Thoracic aorta (tissue), 2 donors: ENCODE data around the gene ADGRE1. TPM values are rescaled to one million over a fixed set of nuclear protein-coding genes. Genes with fewer than 3 reads are reported as not detected.

Experiments
- ATAC-seq: fragments of 150-250 bp; one replicate; pipeline ENCODE4 v1.8.0; 2017; ENCODE audit warnings: low read depth; ENCODE audit not compliant: insufficient number of reproducible peaks, low FRiP score
- DNase-seq: peaks from one replicate; pipeline ENCODE4 v3.0.0-alpha.2; 2020; ENCODE audit warnings: low spot score
- H3K27ac ChIP-seq, 2 donors: fragments of 200-600 bp; sonication (generic); 1 replicate in 1 of 2; 2 replicates in 1 of 2; pipeline ENCODE4 v1.5.1; 2016; ENCODE audit warnings: mild to moderate bottlenecking in 2 of 2, moderate library complexity in 2 of 2
- H3K27me3 ChIP-seq: fragments of 200-600 bp; sonication (generic); replicated peaks from 2 replicates; pipeline ENCODE4 v1.6.0; 2016; ENCODE audit warnings: mild to moderate bottlenecking; ENCODE audit not compliant: insufficient read depth
- H3K36me3 ChIP-seq: fragments of 200-600 bp; sonication (generic); one replicate; pipeline ENCODE4 v1.5.1; 2016
- H3K4me1 ChIP-seq, 2 donors: fragments of 200-600 bp; sonication (generic); 1 replicate in 1 of 2; 2 replicates in 1 of 2; pipeline versions ENCODE4 v1.5.1 to v1.6.0; 2016; ENCODE audit warnings: low read depth in 2 of 2, mild to moderate bottlenecking in 1 of 2; ENCODE audit not compliant: control insufficient read depth in 1 of 2
- H3K4me3 ChIP-seq: fragments of 200-600 bp; sonication (generic); 2 replicates; pipeline ENCODE4 v1.5.1; 2016; ENCODE audit warnings: mild to moderate bottlenecking
- H3K9me3 ChIP-seq: fragments of 200-600 bp; sonication (generic); 2 replicates; pipeline ENCODE4 v1.5.1; 2016
- CTCF ChIP-seq: fragments of 200-600 bp; sonication (generic); IDR thresholded peaks from one replicate; pipeline ENCODE4 v1.5.1; 2019; ENCODE audit warnings: antibody characterized with exemption
- total RNA-seq, 2 donors: library from RNA; depleted of rRNA; stranded (reverse); fragments of >200 nt; gene quantifications; one replicate each; pipeline versions ENCODE4 v1.1.0 to v1.2.3, GENCODE V29; 2016

The ADGRE1 gene
- total RNA-seq, 2 donors from 2014 or later = 0.41 to 0.42 TPM

GRCh38 chr19:6873708-6874431, 13.5 kb upstream of the ADGRE1 start:
- Histone ChIP-seq H3K27me3 (no peaks in the 10 kb centered on the region), H3K27ac (no peak overlapping the region), H3K9me3 (no peaks in the 10 kb centered on the region), H3K4me3 (no peak overlapping the region), H3K4me1 (no peaks in the 10 kb centered on the region), H3K36me3 (no peaks in the 10 kb centered on the region)
- no peak for ATAC-seq
- DNase-seq = no peak
- no peak for TF ChIP-seq CTCF

- no peak for DNase-seq
- Histone ChIP-seq H3K27me3 (no peaks in the 10 kb centered on the region), H3K27ac (no peak overlapping the region), H3K36me3 (no peaks in the 10 kb centered on the region), H3K4me3 (no peak overlapping the region), H3K4me1 (no peaks in the 10 kb centered on the region), H3K9me3 (no peaks in the 10 kb centered on the region)
- ATAC-seq = no peak
- TF ChIP-seq CTCF = no peak
Measured at GRCh38 chr19:6875218-6875617, 12.2 kb upstream of the ADGRE1 start.

GRCh38 chr19:6876748-6877147, 10.6 kb upstream of the ADGRE1 start:
- Histone ChIP-seq H3K27ac (no peak overlapping the region), H3K27me3 (no peaks in the 10 kb centered on the region), H3K36me3 (no peaks in the 10 kb centered on the region), H3K9me3 (no peaks in the 10 kb centered on the region), H3K4me3 (no peak overlapping the region), H3K4me1 (no peaks in the 10 kb centered on the region)
- ATAC-seq = no peak
- no peak for DNase-seq
- TF ChIP-seq CTCF = no peak

- H3K4me3 ChIP-seq = no peak overlapping the region
- ATAC-seq (no peak), DNase-seq (no peak)
- H3K27ac ChIP-seq = no peak overlapping the region
- no peaks in the 10 kb centered on the region for H3K36me3 ChIP-seq
- no peaks in the 10 kb centered on the region for H3K4me1 ChIP-seq
- H3K9me3 ChIP-seq = no peaks in the 10 kb centered on the region
- H3K27me3 ChIP-seq = no peaks in the 10 kb centered on the region
- TF ChIP-seq CTCF = no peak
Measured at GRCh38 chr19:6877766-6878165, 9.6 kb upstream of the ADGRE1 start.

GRCh38 chr19:6886277-6886897, 992 bp upstream of the ADGRE1 start:
- no peaks in the 10 kb centered on the region for H3K27me3 ChIP-seq
- H3K4me3 ChIP-seq = no peak overlapping the region
- no peak overlapping the region for H3K27ac ChIP-seq
- no peaks in the 10 kb centered on the region for H3K4me1 ChIP-seq
- no peaks in the 10 kb centered on the region for H3K36me3 ChIP-seq
- DNase-seq = no peak
- no peak for TF ChIP-seq CTCF
- H3K9me3 ChIP-seq = no peaks in the 10 kb centered on the region
- no peak for ATAC-seq
